Testis (tissue), 3 donors: ENCODE measurements around the gene PSMD7. TPM values are rescaled to one million over a fixed set of nuclear protein-coding genes. Genes with fewer than 3 reads are reported as not detected.
"Not testable (repeated sequence)": the region's sequence is repeated elsewhere in the genome, so short reads cannot be mapped to it uniquely, and the experiment has no call there.

ENCODE experiments used
- DNase-seq: peaks from one replicate; pipeline ENCODE4 v3.0.0-alpha.2; 2019
- H3K27ac ChIP-seq, 2 donors: fragments of 200-600 bp; sonication (generic); one replicate each; pipeline ENCODE4 v1.5.1; 2019
- H3K27me3 ChIP-seq: fragments of 200-600 bp; sonication (generic); one replicate; pipeline ENCODE4 v1.5.1; 2019
- H3K36me3 ChIP-seq: fragments of 200-600 bp; sonication (generic); one replicate; pipeline ENCODE4 v1.5.1; 2017; ENCODE audit warnings: low read depth; ENCODE audit errors: missing control alignments
- H3K4me1 ChIP-seq: fragments of 200-600 bp; sonication (generic); one replicate; pipeline ENCODE4 v1.5.1; 2019
- H3K4me3 ChIP-seq, 2 donors: fragments of 200-600 bp; sonication (generic); one replicate each; pipeline ENCODE4 v1.5.1; 2017 to 2019
- H3K9me3 ChIP-seq: fragments of 200-600 bp; sonication (generic); one replicate; pipeline ENCODE4 v1.5.1; 2017
- POLR2A ChIP-seq: fragments of 450-650 bp; IDR thresholded peaks from one replicate; pipeline ENCODE4 v1.6.1; 2017; ENCODE audit warnings: antibody characterized with exemption, mild to moderate bottlenecking, moderate library complexity
- WGBS, 2 donors: methylation state at CpG; one replicate each; pipeline ENCODE4 v1.1.5; 2018; 5-methylcytosine and 5-hydroxymethylcytosine counted together
- intact Hi-C: fragments of 100-400 bp; cut with DNase I; formaldehyde crosslinking; loops from one replicate; pipeline ENCODE4 v1.15.1; 2023; ENCODE audit warnings: low total_unique reads
- polyA plus RNA-seq: library from polyadenylated mRNA; stranded (reverse); fragments of 350-450 nt; fragmentation: Illumina TruSeq; extraction: RNeasy Lipid Tissue Mini Kit (QIAGEN cat#74804); gene quantifications from one replicate; pipeline ENCODE4 v1.2.3, GENCODE V29; 2014; ENCODE audit warnings: low read depth, low replicate concordance; ENCODE audit not compliant: insufficient read depth
- total RNA-seq, 2 donors: library from RNA; depleted of rRNA; stranded (reverse); fragments of >200 nt; gene quantifications; one replicate each; pipeline ENCODE4 v1.2.3, GENCODE V29; 2016
- TF ChIP-seq, protein P1 (sequence below), 3 experiments: fragments of 450-650 bp in 2 of 3; fragments of 200-600 bp in 1 of 3; sonication (generic) in 1 of 3; IDR thresholded peaks; one replicate each; pipeline ENCODE4 v1.5.1; 2016 to 2019; ENCODE audit warnings: antibody characterized with exemption in 3 of 3, mild to moderate bottlenecking in 2 of 3, moderate library complexity in 1 of 3

Gene PSMD7
- total and polyA plus RNA-seq, 3 donors from 2014 or later: 51.6 to 91.4 (median 61.4) TPM

DNA sequence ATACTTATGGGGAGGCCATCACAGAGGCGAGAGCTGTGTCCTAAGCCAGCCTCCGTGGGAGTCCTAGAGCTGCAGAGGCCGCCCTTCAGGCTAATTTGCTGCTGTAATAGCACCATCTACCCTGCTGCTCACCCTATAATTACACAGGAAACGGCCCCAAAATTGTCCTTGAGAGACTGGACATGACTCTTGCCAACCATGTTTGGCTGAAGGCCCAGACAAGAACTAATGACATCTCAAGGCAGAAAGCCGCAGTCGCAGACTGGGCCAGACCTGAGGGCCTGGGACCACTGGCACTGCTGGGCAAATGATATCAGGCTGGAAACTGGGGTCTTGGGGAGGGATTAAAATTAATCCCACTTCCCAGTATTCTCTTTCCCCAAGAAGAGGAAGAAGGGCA is 24.1 kb downstream of the PSMD7 start:
- H3K36me3 ChIP-seq: no peaks in the 10 kb centered on the region
- intact Hi-C loops: no loop called here
- peak; percentile 63 for DNase-seq
- no peak overlapping the region for H3K27ac ChIP-seq
- TF ChIP-seq, protein P1, sequence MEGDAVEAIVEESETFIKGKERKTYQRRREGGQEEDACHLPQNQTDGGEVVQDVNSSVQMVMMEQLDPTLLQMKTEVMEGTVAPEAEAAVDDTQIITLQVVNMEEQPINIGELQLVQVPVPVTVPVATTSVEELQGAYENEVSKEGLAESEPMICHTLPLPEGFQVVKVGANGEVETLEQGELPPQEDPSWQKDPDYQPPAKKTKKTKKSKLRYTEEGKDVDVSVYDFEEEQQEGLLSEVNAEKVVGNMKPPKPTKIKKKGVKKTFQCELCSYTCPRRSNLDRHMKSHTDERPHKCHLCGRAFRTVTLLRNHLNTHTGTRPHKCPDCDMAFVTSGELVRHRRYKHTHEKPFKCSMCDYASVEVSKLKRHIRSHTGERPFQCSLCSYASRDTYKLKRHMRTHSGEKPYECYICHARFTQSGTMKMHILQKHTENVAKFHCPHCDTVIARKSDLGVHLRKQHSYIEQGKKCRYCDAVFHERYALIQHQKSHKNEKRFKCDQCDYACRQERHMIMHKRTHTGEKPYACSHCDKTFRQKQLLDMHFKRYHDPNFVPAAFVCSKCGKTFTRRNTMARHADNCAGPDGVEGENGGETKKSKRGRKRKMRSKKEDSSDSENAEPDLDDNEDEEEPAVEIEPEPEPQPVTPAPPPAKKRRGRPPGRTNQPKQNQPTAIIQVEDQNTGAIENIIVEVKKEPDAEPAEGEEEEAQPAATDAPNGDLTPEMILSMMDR (IDR thresholded peaks at IDR 0.05): no peak
- TF ChIP-seq POLR2A: no peak
- no peak overlapping the region for H3K4me3 ChIP-seq
- no peaks in the 10 kb centered on the region for H3K9me3 ChIP-seq
- no peaks in the 10 kb centered on the region for H3K27me3 ChIP-seq
- H3K4me1 ChIP-seq: peaks cover 13% of the 10 kb centered on the region
- 25 to 31% methylated on average over 5 to 6 of the region's 6 CpGs for WGBS, 2 donors

DNA sequence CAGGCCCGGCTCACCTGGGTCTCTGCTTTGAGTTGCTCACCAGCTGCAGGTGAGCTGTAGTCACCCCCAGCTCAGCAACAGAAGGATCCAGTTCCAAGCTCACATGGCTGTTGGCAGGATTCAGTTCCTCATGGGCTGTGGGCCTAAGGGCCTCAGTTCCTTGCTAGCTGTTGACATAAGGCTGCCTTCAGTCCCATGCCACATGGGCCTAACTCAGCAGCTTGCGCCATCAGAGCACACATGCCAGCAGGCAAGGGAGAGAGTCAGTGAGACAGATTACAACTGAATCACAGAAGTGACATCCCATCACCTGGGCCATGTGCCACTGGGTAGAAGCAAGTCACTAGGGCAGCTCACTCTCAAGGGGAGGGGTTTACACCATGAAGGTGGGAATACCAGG is 24.7 kb downstream of the PSMD7 start:
- no peak overlapping the region for H3K27ac ChIP-seq
- no peaks in the 10 kb centered on the region for H3K27me3 ChIP-seq
- no peak for DNase-seq
- intact Hi-C loops: no loop called here
- WGBS, 2 donors: 80 to 86% methylated on average over 1 to 2 of the region's 2 CpGs
- no peaks in the 10 kb centered on the region for H3K9me3 ChIP-seq
- no peak for TF ChIP-seq POLR2A
- TF ChIP-seq, protein P1 (IDR thresholded peaks at IDR 0.05): no peak
- peaks cover 13% of the 10 kb centered on the region for H3K4me1 ChIP-seq
- H3K36me3 ChIP-seq: no peaks in the 10 kb centered on the region
- H3K4me3 ChIP-seq: no peak overlapping the region

DNA sequence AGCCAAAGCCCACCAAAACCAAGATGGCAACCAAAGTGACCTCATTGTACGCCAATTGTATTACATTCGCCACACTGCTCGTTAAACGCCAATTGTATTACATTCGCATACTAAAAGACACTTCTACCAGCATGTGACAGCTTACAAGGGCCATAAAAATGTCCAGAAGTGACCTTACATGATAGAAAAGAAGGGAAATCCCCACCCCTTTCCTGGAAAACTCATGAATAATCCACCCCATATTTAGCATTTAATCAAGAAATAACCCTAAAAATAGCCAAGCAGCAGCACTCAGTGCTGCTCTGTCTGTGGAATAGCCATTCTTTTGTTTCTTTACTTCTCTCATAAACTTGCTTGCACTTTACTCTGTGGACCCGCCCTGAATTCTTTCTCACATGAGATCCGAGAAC is 25.7 kb downstream of the PSMD7 start:
- intact Hi-C loops: no loop called here
- Histone ChIP-seq H3K9me3 (no peaks in the 10 kb centered on the region), H3K27me3 (no peaks in the 10 kb centered on the region), H3K4me1 (peaks cover 13% of the 10 kb centered on the region), H3K27ac (peak overlapping the region in 1 of 2 donors; percentile 10), H3K36me3 (no peaks in the 10 kb centered on the region), H3K4me3 (no peak overlapping the region)
- 77% methylated on average over 7 of the region's 7 CpGs for WGBS, 2 donors
- no peak for TF ChIP-seq POLR2A
- TF ChIP-seq, protein P1 (IDR thresholded peaks at IDR 0.05): no peak
- DNase-seq: no peak

DNA sequence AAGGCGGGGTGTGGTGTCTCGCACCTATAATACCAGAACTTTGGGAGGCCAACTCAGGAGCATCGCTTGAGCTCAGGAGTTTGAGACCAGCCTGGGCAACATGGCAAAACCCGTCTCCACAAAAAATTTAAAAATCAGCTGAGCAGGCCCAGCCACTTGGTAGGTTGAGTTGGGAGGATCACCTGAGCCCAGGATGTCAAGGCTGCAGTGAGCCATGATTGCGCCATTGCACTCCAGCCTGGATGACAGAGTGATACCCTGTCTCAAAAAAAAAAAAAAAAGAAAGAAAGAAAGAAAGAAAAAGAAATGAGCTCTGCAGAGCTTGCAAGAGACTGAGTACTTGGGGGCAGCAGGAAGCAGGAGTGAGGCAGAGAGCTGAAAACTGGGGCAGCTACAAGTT is 28.2 kb downstream of the PSMD7 start:
- WGBS, 2 donors: 93 to 95% methylated on average over 5 of the region's 5 CpGs
- H3K36me3 ChIP-seq, H3K27me3 ChIP-seq, H3K27ac ChIP-seq, H3K4me3 ChIP-seq, DNase-seq, H3K9me3 ChIP-seq, intact Hi-C loops: not testable (repeated sequence)
- H3K4me1 ChIP-seq: peaks cover 13% of the 10 kb centered on the region

DNA sequence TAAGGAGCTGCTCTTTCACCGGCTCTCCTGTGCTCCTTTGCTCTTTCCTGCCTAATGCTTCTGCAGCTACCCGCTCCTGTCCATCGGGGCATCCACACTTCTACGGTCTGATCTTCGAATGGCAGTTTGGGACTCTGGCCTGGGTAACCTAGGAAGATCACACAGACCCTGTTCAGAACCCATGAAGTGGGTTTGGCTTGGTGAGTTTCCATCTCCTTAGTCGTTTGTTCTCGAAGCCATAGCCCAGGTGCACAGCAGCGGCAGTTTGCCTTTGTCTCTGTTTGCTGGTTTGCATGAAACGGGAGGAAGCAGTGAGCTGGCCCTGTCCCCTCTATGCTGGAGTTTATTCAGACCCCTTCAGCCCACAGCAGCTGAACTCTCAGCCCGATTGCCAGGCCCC is 29.0 kb downstream of the PSMD7 start:
- Histone ChIP-seq H3K27me3 (no peaks in the 10 kb centered on the region), H3K27ac (no peak overlapping the region), H3K4me1 (peaks cover 11% of the 10 kb centered on the region), H3K9me3 (no peaks in the 10 kb centered on the region), H3K36me3 (no peaks in the 10 kb centered on the region), H3K4me3 (no peak overlapping the region)
- TF ChIP-seq, protein P1 (IDR thresholded peaks at IDR 0.05): no peak
- TF ChIP-seq POLR2A: no peak
- no peak for DNase-seq
- intact Hi-C loops: no loop called here
- 82 to 91% methylated on average over 10 of the region's 10 CpGs for WGBS, 2 donors

DNA sequence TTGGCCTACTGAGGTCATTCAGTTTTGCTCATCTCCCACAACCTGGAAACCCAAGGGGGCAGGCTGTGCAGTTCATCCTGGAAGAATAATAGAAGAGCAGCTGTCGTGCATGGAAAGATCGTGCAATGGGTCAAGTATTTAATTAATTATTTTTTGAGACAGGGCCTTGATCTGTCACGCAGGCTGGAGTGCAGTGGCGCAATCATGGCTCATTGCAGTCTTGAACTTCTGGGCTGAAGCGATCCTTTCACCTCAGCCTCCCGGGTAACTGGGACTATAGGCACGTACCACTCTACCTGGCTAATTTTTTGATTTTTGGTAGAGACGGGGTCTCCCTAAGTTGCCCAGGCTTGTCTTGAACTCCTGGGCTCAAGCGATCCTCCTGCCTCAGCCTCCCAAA is 31.7 kb downstream of the PSMD7 start:
- H3K4me1 ChIP-seq, H3K27me3 ChIP-seq, intact Hi-C loops, H3K9me3 ChIP-seq, H3K27ac ChIP-seq, DNase-seq, H3K36me3 ChIP-seq, H3K4me3 ChIP-seq: not testable (repeated sequence)
- WGBS, 2 donors: 92% methylated on average over 9 of the region's 9 CpGs

DNA sequence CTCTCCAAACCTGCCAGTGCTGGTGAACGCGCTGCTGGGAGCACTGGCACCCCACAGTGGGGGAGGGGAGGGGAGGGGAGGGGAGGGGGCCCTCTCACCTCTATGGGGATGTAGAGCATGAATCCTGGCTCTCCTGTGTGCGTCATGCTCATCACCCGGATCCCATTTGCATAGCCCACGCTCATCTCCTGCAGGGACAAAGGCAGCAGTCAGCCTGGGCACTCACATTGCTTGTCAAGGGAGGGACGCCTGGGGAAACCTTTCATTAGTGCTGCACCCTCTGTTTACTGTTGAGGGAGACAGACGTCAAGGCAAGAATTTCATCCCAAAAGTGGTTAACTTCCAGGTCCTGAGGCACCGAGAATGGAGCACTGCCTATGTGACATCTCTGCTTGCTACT is 35.9 kb downstream of the PSMD7 start:
- H3K4me1 ChIP-seq, H3K4me3 ChIP-seq, H3K36me3 ChIP-seq, intact Hi-C loops, DNase-seq, H3K9me3 ChIP-seq, H3K27ac ChIP-seq, H3K27me3 ChIP-seq: not testable (repeated sequence)
- WGBS, 2 donors: 73 to 84% methylated on average over 3 to 8 of the region's 8 CpGs

DNA sequence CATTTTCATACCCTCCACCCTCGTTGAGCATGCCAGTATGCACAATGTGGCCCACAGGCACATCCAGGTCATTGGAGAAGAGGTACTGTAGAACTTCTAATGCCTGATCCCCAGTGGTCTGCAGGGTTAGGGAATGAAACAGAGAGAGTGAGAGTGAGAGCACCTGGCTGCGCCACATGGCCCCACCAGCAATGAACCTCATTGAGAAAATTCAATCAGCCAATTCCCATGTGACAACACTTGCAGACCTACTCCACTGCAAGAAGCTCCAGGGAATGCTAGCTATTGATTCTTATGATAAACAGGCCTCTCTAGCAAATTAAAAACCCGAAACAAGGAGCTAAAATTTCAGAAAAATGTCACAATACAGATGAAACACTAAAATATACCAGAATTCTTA is 40.9 kb downstream of the PSMD7 start:
- 91 to 96% methylated on average over 3 of the region's 3 CpGs for WGBS, 2 donors
- H3K36me3 ChIP-seq, intact Hi-C loops, DNase-seq, H3K9me3 ChIP-seq, H3K4me1 ChIP-seq, H3K27ac ChIP-seq, H3K4me3 ChIP-seq, H3K27me3 ChIP-seq: not testable (repeated sequence)

DNA sequence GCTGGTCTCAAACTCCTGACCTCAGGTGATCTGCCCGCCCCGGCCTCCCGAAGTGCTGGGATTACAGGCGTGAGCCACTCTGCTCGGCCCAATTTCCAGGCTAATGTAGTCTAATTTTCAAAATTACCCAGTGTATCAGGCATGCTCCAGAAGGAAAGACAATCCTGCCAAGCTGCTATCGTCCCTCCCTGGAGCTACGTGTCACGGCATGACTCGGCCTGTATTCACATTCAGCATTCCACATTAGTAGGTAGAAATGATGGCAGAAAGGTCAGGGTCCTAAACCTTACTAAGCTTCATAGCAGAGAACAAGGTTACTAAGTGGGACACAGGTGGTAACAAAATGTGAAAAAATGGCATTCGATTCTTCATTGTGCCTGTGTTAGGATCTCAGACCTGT is 42.6 kb downstream of the PSMD7 start:
- H3K36me3 ChIP-seq, H3K4me3 ChIP-seq, intact Hi-C loops, H3K9me3 ChIP-seq, H3K27me3 ChIP-seq, H3K4me1 ChIP-seq, H3K27ac ChIP-seq, DNase-seq: not testable (repeated sequence)
- 73 to 78% methylated on average over 10 of the region's 10 CpGs for WGBS, 2 donors
